Activated CD8-positive, alpha-beta memory T cell treated with anti-CD3 and anti-CD28 coated beads for 1 hour (primary cell): ENCODE measurements around the gene TMEM117.

ENCODE experiments used
- DNase-seq, 2 donors: peaks; one replicate each; pipeline ENCODE4 v3.0.0-alpha.2; 2020; ENCODE audit warnings: low read depth in 1 of 2; ENCODE audit errors: extremely low read depth in 1 of 2

TMEM117 gene

DNA sequence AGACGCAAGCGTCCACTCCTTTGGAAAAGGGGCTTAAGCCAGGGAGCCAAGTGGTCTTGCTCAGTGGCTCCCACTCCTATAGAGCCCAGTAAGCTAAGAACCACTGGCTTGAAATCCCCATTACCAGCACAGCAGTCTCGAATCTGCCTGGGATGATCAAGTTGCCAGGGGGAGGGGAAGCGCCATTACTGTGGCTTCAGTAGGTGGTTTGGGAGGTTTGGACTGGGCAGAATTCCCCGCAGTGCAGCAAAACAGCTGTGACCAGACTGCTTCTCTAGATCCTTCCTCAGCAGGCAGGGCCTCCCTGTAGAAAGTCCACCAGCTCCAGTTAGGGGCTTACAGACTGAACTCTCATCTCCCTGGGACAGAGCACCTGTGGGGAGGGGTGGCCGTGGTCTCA is 115.4 kb downstream of the TMEM117 start:
- no peak for DNase-seq

DNA sequence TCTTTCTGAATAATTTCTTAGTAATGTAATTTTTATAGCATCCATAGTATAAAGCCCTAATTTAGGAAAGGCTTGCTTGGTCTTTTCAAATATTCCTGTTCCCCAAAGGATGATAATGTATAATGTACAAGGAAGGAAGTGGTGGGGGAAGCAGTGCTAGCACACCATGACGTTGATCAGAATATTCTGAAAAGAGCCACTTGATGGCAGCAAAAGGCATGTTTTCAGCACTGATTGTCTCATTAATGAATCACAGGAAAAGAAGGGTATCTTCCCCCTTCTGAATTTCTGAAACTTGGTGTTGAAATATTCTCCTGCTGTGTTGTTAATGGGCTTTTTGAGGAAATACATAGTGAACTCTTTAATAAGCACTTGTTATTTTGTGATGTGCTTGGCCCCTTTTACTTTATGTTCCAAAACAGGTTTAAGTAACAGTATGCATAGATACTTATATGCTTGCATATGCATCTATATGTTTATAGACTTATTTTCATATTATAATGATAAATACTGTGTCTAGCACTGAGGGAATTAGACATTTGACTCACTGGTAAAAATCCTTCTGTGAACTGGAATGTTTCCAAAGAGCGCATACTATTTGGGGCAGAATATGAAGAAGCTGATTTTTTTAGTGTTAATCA is 122.0 kb downstream of the TMEM117 start:
- DNase-seq, result no peak

DNA sequence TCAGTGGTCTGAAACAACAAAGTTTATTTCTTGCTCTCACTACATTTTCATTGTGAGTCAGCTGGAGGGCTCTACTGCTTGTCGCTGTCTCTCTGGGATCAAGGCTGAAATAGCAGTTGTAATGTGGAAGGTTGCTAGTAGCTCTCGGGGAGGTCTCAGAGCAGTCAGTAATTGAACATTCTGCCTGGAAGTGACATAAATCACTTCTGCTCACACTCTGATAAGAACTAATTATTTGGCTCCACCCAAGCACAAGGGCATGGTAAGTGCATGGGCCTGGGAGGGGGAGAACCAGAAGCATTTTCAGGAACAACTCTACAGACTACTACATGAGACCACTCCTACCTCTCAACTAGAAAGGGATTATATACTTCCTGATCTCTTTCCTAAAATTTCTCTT is 128.2 kb downstream of the TMEM117 start:
- no peak for DNase-seq

DNA sequence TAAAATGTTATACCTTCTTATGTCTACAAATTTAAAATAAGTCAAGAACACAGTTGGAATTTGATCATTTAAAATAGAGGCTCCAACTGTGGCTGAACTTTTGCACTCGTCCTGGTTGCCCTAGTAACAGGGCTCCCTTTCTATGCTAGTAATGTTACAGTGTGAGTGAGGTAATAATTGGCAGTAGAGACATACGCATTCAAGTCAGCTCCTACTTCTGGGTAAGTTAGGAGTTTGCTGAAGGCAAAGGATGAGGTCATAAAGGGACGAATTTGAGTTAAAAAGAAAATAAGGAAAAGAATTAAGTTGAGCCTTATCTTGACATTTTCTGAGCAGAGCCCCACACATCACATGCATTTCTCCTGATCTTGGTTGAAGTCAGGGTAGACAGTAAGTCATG is 129.1 kb downstream of the TMEM117 start:
- no peak for DNase-seq

DNA sequence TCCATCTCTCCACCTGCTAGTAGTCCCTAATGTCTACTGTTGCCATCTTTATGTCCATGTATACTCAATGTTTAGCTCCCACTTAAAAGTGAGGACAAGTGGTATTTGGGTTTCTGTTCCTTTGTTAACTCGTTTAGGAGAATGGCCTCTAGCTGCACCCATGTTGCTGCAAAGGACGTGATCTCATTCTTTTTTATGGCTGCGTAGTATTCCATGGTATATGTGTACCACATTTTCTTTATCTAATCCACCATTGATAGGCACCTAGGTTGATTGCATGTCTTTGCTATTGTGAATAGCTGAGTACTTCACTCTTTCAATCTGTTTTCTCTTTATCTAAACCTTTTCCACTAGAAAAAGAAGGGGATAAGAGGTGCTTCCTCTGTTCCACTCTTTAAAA is 130.0 kb downstream of the TMEM117 start:
- no peak for DNase-seq

DNA sequence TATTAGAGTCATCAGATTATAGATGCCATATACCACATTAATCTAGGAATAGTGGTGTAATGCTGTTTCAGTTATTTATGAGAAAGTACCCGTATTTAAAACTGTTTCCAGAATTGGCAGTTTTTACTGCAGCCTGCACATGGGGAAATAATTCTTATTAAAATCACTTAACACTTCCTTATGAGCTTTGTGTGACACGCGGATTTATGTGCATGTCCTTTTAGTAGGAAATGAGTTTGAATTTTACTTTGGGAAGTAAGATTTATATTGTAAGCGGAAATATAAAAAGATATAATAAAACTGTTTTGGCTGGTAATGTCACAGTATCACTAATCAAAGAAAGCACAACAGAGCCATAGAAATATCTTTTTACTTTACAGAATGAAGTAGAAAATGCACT is 132.9 kb downstream of the TMEM117 start:
- no peak for DNase-seq

DNA sequence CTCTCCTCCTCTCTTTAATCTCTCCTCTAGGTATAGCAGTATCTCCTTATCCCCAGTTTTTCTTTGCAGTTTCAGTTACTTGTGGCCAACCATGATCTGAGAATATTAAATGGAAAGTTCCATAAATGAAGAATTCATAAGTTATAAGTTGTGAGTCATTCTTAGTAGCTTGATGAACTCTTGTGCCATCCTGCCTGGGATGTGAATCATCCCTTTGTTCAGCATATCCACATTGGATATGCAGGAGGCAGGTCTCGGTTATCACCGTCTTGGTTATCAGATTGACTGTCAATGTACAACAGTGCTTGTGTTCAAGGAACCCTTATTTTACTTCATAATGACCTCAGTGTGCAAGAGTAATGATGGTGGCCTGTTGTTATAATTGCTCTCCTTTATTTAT is 134.0 kb downstream of the TMEM117 start:
- no peak for DNase-seq

DNA sequence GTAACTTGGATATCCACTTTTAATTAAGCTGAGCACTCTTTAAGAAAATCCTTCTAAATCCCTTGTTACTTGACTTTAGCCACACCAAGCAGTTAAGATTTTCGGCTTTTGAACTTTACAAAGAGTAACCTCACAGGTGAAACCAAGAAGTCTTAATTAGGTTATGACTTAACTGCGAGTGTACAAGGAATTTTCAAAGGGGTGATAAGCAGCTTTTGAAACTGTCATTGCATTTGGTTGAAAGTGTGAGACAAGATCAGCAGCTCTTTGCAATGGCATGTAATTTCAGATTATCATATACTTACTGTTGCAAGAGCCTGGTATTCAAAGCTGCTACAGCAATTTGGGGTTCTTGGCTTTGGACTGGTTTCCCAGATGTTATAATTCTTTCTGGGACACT is 137.5 kb downstream of the TMEM117 start:
- DNase-seq, result no peak

DNA sequence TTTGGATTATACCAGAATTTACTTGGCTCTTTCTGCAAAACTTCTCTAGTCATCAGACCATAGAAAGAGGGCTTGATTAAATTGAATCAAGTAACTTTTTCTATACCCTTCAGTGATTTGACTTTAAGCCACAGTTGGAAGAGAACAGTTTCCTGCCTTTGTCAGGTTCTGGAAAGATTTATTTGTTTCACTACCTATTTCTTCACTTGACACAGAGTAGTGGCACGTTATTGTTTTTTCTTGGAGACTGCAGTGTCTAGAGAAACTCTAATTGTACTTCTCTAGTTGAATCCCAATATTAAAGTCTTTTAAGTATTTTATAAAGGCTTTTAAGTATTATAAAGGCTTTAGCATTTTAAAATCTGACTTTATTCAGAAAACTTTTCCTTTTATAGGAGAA is 138.1 kb downstream of the TMEM117 start:
- DNase-seq, result no peak

DNA sequence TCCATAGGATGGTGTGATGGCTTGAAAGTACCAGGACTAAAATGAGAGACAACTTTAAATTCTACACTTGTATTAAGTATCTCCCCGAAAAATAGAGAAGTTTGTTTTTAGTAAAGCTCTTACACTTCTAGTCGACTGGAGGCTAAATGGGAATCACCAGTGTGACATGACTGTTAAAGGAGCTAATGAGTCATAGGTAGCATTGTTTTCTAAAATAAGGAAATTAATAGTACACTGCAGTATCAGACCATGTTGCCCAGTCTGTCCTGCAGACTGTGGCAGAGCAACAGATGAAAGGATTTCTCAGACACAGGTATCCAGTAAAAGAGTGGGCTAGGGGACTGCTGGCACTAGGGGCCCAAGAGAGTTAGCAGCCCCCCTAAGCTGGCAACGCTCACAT is 140.1 kb downstream of the TMEM117 start:
- no peak for DNase-seq

DNA sequence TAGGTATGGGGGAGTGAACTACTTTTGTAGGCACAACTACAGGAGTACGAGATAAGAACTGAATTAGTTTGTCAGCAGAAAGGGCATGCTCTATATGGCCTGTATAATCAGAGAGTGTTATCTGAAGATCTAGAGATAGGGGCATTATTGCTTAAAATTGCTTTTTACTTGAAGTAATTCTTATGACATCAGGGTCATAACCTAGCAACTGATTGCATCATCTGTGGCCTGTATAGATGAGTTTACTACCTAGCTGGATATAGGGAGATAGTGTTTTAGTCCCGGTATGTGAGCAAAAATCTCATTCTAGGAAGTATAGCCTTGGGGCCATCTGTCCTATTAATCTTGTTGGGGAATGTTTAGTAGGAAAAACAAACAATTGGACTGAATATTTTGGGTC is 142.7 kb downstream of the TMEM117 start:
- no peak for DNase-seq

DNA sequence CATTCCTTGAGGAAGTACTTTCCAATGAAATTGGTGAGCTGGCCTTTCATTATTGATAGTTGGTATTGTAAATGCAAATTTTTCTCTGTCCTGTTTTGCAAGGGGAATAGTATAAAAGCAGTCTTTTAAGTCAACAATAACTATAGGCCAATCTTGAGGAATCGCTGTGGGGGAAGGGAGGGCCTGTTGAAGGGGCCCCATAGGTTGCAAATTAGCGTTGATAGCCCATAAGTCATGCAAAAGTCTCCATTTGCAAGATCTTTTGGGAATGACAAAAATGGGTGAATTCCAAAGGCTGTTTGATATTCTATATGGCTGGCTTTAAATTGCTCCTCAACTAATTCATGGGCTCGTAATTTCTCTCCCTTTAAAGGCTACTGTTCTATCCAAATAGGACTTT is 143.6 kb downstream of the TMEM117 start:
- no peak for DNase-seq

DNA sequence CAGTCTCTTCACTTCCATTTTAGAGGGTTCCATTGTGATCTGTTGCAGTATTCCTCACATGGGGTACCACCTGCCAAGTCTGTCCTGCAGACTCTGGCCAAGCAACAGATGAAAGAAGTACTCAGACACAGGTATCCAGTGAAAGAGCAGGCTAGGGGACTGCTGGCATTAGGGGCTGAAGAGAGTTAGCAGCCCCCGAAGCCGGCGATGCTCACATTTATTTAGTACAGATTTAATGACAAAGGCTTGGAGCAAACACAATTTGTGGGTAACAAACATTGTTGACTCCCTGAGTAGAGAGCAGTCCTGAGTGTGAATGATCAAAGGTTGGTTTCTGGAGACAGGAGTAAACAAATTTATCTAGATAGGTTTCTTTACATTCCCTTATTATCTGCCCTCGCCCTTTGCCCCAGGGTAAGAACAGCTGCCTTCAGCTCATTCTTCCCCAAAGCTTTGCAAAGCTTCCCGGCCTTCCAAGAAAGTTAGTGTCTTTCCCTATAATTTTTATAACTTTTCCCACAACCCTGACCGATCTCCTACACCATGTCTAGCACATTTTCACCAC is 144.8 kb downstream of the TMEM117 start:
- DNase-seq, result no peak

DNA sequence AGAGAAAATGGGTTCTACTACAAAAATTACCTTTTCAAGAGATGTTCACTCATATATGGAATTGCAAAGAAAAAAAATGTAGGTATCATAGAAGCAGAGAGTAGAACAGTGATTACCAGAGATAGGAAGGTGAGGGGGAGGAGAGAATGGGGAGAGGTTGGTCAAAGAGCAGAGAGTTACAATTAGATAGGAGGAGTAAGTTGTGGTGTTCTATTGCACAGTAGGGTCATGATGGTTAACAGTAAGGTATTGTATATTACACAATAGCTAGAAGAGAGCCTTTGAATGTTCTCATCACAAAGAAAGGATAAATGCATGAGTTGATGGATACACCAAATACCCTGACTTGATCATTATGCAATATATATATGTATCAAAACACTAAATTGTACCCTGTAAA is 145.8 kb downstream of the TMEM117 start:
- DNase-seq, result no peak

DNA sequence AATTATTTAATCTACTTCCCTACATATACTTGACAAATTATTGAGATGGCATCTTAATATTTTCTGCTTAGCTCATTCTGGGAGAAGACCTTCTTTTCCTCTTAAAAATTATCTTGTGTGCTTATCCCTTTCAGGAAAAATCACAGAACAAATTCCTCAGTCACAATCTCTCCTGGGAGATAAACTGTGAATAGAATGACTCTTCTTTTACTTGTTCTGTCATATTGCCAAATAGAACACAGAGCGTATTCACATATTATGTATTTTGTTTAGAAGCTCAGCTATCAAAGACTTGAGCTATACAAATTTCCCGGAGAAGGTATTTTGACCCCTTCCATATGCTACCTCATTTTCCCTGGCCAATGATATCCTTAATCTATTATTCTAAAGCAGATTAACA is 146.7 kb downstream of the TMEM117 start:
- no peak for DNase-seq

DNA sequence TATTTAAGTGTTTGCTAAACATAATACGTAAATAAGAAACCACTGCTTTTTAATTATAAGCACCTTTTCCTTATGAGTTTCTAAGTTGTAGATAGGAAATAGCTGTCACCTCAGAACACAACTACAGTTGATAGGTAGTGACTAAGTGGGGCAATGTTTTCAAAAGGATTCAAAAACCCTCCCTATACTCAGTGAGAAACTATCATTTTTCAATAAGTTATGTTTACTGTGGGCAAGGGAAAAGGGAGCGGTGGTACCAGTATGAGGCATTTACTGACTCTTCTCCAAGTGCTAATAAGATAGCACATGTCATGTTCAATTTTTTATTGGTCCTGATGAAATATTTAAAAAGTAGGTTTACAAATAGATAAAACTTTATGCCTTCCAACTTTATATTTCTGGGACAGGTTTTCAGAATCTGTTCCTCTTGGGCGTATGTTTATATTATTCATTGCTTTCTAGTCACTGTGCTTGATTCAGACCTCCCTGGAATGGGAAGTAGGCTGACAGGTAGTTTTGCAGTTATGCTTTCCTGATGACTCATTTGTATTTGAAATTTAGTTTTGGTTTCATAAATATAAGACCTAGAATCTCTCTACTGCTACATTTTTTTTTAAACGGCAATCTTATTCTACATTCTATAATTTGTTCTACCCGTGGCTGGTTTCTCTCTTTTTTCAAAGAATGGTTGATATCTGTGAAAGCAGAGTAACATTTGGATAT is 153.1 kb downstream of the TMEM117 start:
- DNase-seq, result no peak

DNA sequence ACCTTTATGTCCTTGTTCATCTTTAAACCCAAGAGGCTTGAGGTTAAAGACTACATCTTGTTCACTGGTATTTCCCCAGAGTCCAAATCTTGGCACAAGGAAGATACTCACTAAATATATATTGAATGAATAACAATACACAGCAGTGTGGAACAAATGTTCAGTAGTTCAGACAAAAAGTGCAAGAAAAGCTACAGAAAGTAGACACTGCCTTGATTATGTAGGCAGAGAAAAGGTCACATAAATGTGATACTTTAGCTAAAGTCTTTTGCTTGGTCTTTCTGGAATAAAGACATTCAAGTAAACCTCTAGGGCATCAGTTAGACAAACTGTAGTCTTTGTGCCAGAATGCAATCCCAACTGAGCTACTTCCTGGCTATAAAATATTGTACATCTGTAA is 157.0 kb downstream of the TMEM117 start:
- DNase-seq, result no peak

DNA sequence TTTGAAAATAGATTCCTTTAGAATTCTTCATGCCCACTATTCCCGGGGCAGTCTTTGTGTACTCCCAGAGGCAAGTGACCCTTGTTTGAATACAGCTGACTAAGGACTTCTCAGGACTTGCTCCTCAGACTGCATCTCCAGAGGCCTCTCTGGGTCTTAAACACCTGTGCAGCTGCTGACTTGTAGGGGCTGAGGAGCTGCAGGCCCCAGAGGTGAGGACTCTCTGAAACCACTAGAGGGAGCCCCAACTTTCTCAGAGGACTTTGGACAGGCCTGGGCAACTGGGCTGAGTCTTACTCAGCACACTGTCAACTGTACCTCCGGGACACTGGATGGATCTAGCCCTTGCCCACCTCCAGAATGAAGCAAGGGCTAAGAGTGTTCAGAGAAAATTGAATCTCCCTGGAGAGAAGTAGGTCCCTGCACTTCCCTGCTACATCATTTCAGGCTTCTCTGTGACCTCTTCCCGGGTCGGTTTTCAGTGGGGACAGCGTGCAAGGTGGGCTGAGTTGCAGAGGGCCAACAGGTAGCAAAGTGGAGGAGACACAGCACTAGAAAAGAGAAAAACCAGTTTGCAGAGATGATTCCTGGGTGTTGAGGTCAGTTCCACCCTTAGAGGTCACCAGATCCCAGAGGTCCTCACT is 164.6 kb downstream of the TMEM117 start:
- DNase-seq, result no peak

DNA sequence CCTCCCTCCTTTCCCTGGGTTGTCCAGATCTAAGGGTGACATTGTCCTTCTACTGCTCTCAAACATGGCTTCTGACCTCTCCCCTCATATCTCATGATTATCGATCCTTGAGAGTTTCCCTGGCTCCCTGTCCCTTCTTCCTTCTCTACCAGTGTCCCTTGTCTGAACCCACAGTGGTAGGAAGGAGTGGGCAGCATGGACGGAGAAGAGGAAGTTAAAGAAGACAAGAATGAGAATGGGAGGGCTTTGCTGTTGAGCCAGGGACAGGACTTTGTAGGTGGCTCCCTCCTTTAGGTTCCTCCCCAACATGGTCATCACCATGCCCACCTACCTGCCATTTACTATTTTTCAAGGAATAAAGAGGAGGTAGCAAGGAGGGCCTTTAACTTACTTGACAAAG is 166.7 kb downstream of the TMEM117 start:
- no peak for DNase-seq

DNA sequence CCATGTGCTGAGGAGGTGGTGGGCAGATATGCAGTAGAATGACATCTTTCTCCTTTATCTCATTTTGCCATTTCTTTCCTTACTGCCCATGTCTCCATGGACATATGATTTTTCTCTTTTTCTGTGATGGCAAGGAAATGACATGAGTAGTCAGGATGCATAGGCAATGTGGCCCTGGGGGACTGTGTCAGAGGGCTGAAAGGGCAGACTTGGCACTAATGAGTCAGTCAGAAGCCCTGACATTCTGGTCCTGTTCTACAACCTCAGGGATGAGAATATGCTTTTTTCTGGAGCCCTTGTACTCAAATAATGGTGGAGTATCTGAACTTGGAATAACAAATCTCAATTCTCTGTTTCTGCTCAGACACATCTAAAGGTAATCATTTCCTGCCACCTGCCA is 167.8 kb downstream of the TMEM117 start:
- no peak for DNase-seq

DNA sequence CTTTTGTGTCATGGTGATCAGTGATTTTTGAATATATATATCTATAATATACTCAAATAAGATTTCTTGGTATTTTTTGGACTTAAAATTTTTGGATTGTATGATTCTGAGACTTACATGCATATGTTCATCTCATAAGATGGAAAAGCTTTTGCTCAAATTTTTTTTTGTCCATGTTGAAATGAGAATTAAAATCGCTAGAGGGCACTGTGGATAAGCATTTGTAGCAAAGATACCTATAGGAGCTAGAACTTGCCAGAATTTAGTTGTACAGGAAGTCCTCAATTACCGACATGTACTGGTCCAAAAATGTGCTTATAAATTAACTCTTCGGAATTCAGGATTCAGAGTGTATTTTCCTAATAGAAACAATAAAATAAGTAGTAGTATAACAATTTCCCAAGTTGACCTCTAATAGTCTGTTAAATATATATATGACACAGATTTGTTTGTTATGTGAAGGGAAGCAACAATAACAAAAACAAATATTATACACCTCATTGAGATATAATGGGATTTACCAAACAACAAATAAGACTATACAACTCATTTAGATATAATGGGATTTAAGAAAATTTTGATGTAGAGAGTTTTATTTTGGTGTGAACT is 179.6 kb downstream of the TMEM117 start:
- no peak for DNase-seq

DNA sequence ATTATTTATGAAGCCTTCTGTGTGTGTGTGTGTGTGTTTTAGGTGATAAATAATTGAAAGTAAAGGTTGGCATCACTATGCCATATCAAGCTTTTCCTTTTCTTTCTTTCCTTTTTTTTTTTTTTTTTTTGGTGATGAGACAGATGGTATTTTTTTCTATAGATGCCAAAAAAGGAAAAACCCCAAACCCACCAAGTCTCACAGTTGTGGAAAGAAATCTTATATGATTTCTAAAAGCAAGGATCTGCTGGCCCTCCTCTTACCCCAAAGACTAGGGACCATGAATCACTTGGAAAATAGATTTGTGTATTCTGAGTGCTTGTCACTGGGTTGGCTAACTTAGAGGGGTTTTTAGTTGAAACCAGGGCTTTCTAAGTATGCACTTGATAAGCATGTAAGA is 181.3 kb downstream of the TMEM117 start:
- no peak for DNase-seq
